Esophagus squamous epithelium (tissue), 4 donors: ENCODE data around the gene SNX19.

Experiments
- CTCF ChIP-seq, 6 experiments: fragments of 450-650 bp in 4 of 6; fragments of 200-600 bp in 2 of 6; sonication (generic) in 2 of 6; IDR thresholded peaks; one replicate each; pipeline ENCODE4 v1.5.1; 2016 to 2019; ENCODE audit warnings: antibody characterized with exemption in 6 of 6, mild to moderate bottlenecking in 4 of 6, moderate library complexity in 4 of 6
- POLR2A ChIP-seq, 4 donors: fragments of 450-650 bp; IDR thresholded peaks; one replicate each; pipeline ENCODE4 v1.6.1; 2017; ENCODE audit warnings: antibody characterized with exemption in 4 of 4, mild to moderate bottlenecking in 4 of 4, moderate library complexity in 3 of 4

- TF ChIP-seq CTCF (IDR thresholded peaks at IDR 0.05) (no peak), POLR2A (IDR thresholded peaks at IDR 0.05) (no peak)
Observed at GRCh38 chr11:130866831-130867230, 49.4 kb downstream of the SNX19 start.
